Tibial artery (tissue), 4 donors: ENCODE data around the gene ADGRL3.

Source experiments
- DNase-seq, 2 donors: peaks; one replicate each; pipeline ENCODE4 v3.0.0-alpha.2; 2019
- H3K27ac ChIP-seq, 2 donors: fragments of 200-600 bp; sonication (generic) in 1 of 2; 1 replicate in 1 of 2; 2 replicates in 1 of 2; pipeline ENCODE4 v1.5.1; 2018 to 2019; ENCODE audit warnings: mild to moderate bottlenecking in 1 of 2
- H3K27me3 ChIP-seq, 2 donors: fragments of 200-600 bp; sonication (generic) in 1 of 2; one replicate each; pipeline versions ENCODE4 v1.5.1 to v1.6.0; 2016 to 2019
- H3K36me3 ChIP-seq, 3 donors: fragments of 200-600 bp; sonication (generic) in 2 of 3; one replicate each; pipeline ENCODE4 v1.5.1; 2016 to 2019; ENCODE audit warnings: mild to moderate bottlenecking in 2 of 3
- H3K4me1 ChIP-seq, 4 donors: fragments of 200-600 bp; sonication (generic) in 2 of 4; 1 replicate in 3 of 4; 2 replicates in 1 of 4; pipeline ENCODE4 v1.5.1; 2016 to 2019
- H3K4me3 ChIP-seq, 2 donors: fragments of 200-600 bp; sonication (generic) in 1 of 2; 1 replicate in 1 of 2; 2 replicates in 1 of 2; pipeline ENCODE4 v1.5.1; 2018 to 2019; ENCODE audit warnings: mild to moderate bottlenecking in 2 of 2
- H3K9me3 ChIP-seq, 3 donors: fragments of 200-600 bp; sonication (generic) in 1 of 3; one replicate each; pipeline ENCODE4 v1.5.1; 2016 to 2019
- CTCF ChIP-seq, 2 experiments: fragments of 200-600 bp in 1 of 2; fragments of 450-650 bp in 1 of 2; IDR thresholded peaks; one replicate each; pipeline ENCODE4 v1.5.1; 2017 to 2019; ENCODE audit warnings: antibody characterized with exemption in 2 of 2, mild to moderate bottlenecking in 1 of 2, moderate library complexity in 1 of 2
- intact Hi-C: fragments of 100-400 bp; cut with DNase I; formaldehyde crosslinking; loops from one replicate; pipeline ENCODE4 v1.15.0; 2023; ENCODE audit warnings: low total_unique reads

ADGRL3 gene

GRCh38 chr4:61514991-61515390 lies 314.9 kb downstream of the ADGRL3 start:
- no peak for TF ChIP-seq CTCF (IDR thresholded peaks at IDR 0.05)
- Histone ChIP-seq H3K27me3 (no peaks in the 10 kb centered on the region), H3K9me3 (no peaks in the 10 kb centered on the region), H3K27ac (no peak overlapping the region), H3K4me3 (no peak overlapping the region), H3K4me1 (peaks cover 0 to 58% (median 8%) of the 10 kb centered on the region in 4 donors), H3K36me3 (no peaks in the 10 kb centered on the region)
- intact Hi-C loops, result no loop called here
- DNase-seq, result no peak

GRCh38 chr4:61517144-61517543 lies 317.0 kb downstream of the ADGRL3 start:
- no peaks in the 10 kb centered on the region for H3K36me3 ChIP-seq
- H3K27me3 ChIP-seq, result no peaks in the 10 kb centered on the region
- no peak for DNase-seq
- TF ChIP-seq CTCF (IDR thresholded peaks at IDR 0.05), result no peak
- intact Hi-C loops, result no loop called here
- H3K4me1 ChIP-seq, result peaks cover 0 to 66% (median 10%) of the 10 kb centered on the region in 4 donors
- no peaks in the 10 kb centered on the region for H3K9me3 ChIP-seq
- H3K4me3 ChIP-seq, result no peak overlapping the region
- no peak overlapping the region for H3K27ac ChIP-seq

- no peak for TF ChIP-seq CTCF (IDR thresholded peaks at IDR 0.05)
- H3K27me3 ChIP-seq, result no peaks in the 10 kb centered on the region
- H3K9me3 ChIP-seq, result no peaks in the 10 kb centered on the region
- H3K4me1 ChIP-seq, result peaks cover 0 to 42% (median 10%) of the 10 kb centered on the region in 4 donors
- intact Hi-C loops, result no loop called here
- DNase-seq, result no peak
- no peak overlapping the region for H3K27ac ChIP-seq
- H3K4me3 ChIP-seq, result no peak overlapping the region
- no peaks in the 10 kb centered on the region for H3K36me3 ChIP-seq
These were observed 320.0 kb downstream of the ADGRL3 start for GRCh38 chr4:61520166-61520565.

GRCh38 chr4:61520681-61521160 lies 320.6 kb downstream of the ADGRL3 start:
- no peak for DNase-seq
- no peaks in the 10 kb centered on the region for H3K9me3 ChIP-seq
- no peaks in the 10 kb centered on the region for H3K27me3 ChIP-seq
- intact Hi-C loops, result no loop called here
- no peaks in the 10 kb centered on the region for H3K36me3 ChIP-seq
- no peak overlapping the region for H3K27ac ChIP-seq
- TF ChIP-seq CTCF (IDR thresholded peaks at IDR 0.05), result no peak
- no peak overlapping the region for H3K4me3 ChIP-seq
- peaks cover 0 to 36% (median 10%) of the 10 kb centered on the region in 4 donors for H3K4me1 ChIP-seq

- no peaks in the 10 kb centered on the region for H3K27me3 ChIP-seq
- H3K36me3 ChIP-seq, result no peaks in the 10 kb centered on the region
- peaks cover 0 to 34% (median 10%) of the 10 kb centered on the region in 4 donors for H3K4me1 ChIP-seq
- intact Hi-C loops, result no loop called here
- H3K4me3 ChIP-seq, result no peak overlapping the region
- TF ChIP-seq CTCF (IDR thresholded peaks at IDR 0.05), result no peak
- H3K9me3 ChIP-seq, result no peaks in the 10 kb centered on the region
- DNase-seq, result no peak
- no peak overlapping the region for H3K27ac ChIP-seq
These were observed 321.3 kb downstream of the ADGRL3 start for GRCh38 chr4:61521451-61521850.

GRCh38 chr4:61522312-61522711 lies 322.2 kb downstream of the ADGRL3 start:
- Histone ChIP-seq H3K4me1 (peaks cover 0 to 30% (median 9%) of the 10 kb centered on the region in 4 donors), H3K36me3 (no peaks in the 10 kb centered on the region), H3K9me3 (no peaks in the 10 kb centered on the region), H3K27me3 (no peaks in the 10 kb centered on the region), H3K27ac (no peak overlapping the region), H3K4me3 (no peak overlapping the region)
- TF ChIP-seq CTCF (IDR thresholded peaks at IDR 0.05), result no peak
- no peak for DNase-seq
- intact Hi-C loops, result no loop called here
